Activated CD4-positive, alpha-beta T cell treated with anti-CD3 and anti-CD28 coated beads, Interleukin-2, amount 10 ng/mL, durations not matched to agents 7 days and 5 days (primary cell): Measurements from ENCODE around the gene OPHN1. TPM values are rescaled to one million over a fixed set of nuclear protein-coding genes. Genes with fewer than 3 reads are reported as not detected.
"Not testable (repeated sequence)": the region's sequence is repeated elsewhere in the genome, so short reads cannot be mapped to it uniquely, and the experiment has no call there.

Experiments used
- CTCF ChIA-PET: fragments of 350-600 bp; sonication (Branson Sonifier 250); formaldehyde crosslinking; loops from one replicate; lab custom pipeline; 2021; ENCODE audit warnings: antibody characterized with exemption; lab: Charles Lee
- POLR2A ChIA-PET: fragments of 350-600 bp; sonication (Branson Sonifier 250); formaldehyde crosslinking; loops from one replicate; lab custom pipeline; 2021; ENCODE audit warnings: antibody characterized with exemption; lab: Charles Lee
- DNase-seq: peaks from one replicate; pipeline ENCODE4 v3.0.0-alpha.2; 2020
- H3K27ac Mint-ChIP-seq: one replicate; pipeline ENCODE4 v1.8.0; 2021; ENCODE audit warnings: mild to moderate bottlenecking, moderate library complexity, mixed read lengths
- H3K27me3 Mint-ChIP-seq: one replicate; pipeline ENCODE4 v1.8.0; 2021; ENCODE audit warnings: mixed read lengths
- H3K36me3 Mint-ChIP-seq: one replicate; pipeline ENCODE4 v1.8.0; 2021; ENCODE audit warnings: low read depth, mixed read lengths
- H3K4me1 Mint-ChIP-seq: one replicate; pipeline ENCODE4 v1.8.0; 2021; ENCODE audit warnings: mixed read lengths
- H3K4me3 Mint-ChIP-seq: one replicate; pipeline ENCODE4 v1.8.0; 2021; ENCODE audit warnings: mild to moderate bottlenecking, moderate library complexity, mixed read lengths
- H3K9me3 Mint-ChIP-seq: one replicate; pipeline ENCODE4 v1.8.0; 2021; ENCODE audit warnings: mixed read lengths
- total RNA-seq, 2 experiments: library from RNA; stranded (reverse); gene quantifications; one replicate each; pipeline ENCODE4 v1.2.3, GENCODE V29; 2021

Gene OPHN1
- total RNA-seq, 2 experiments from 2014 or later: 0.07 to 0.10 TPM

DNA sequence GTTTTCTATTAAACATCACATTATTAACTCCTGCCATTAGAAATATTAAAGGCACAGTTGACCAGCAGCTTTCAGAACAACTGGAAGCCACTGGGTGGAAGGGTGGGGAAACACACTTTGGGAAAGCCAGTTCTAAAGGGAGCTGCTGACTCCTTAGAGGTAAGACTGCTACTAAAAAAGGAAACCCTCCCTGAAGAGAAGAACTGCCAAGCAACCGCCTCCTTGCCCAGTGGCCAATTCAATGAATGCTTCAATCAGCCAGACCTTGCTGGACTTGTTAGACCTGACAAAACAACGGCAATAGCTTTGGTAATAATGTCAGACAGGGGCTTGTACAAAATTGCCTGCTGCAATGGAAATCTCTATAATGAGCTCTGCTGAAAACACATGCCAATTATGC, 15.6 kb downstream of the OPHN1 start:
- Mint-ChIP-seq H3K27ac (no peak overlapping the region), H3K9me3 (no peaks in the 10 kb centered on the region), H3K36me3 (no peaks in the 10 kb centered on the region), H3K4me3 (no peak overlapping the region), H3K27me3 (peaks cover 3% of the 10 kb centered on the region), H3K4me1 (peaks cover 3% of the 10 kb centered on the region)
- POLR2A ChIA-PET: no interaction called here
- CTCF ChIA-PET: no interaction called here
- no peak for DNase-seq

DNA sequence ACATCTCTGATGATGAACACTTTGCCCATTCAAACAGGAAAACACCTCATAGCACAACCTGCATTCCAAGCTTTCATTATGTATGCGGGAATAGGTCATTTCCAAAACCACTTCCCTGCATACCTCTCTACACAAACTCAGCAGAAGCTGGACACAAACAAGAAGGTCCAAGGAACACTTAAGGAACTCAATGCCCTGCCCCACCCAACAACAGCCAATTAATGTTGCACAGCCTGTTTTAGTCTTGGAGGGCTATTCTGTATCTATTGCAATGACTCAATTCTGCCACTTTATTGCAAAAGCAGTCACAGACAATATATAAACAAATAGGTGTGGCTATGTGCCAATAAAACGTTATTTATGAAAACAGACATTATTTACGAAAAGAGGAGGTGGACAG, 16.7 kb downstream of the OPHN1 start:
- peaks cover 3% of the 10 kb centered on the region for H3K4me1 Mint-ChIP-seq
- no peak overlapping the region for H3K27ac Mint-ChIP-seq
- no peaks in the 10 kb centered on the region for H3K36me3 Mint-ChIP-seq
- H3K4me3 Mint-ChIP-seq: no peak overlapping the region
- no peak for DNase-seq
- H3K27me3 Mint-ChIP-seq: peaks cover 3% of the 10 kb centered on the region
- no peaks in the 10 kb centered on the region for H3K9me3 Mint-ChIP-seq
- POLR2A ChIA-PET: no interaction called here
- CTCF ChIA-PET: no interaction called here

DNA sequence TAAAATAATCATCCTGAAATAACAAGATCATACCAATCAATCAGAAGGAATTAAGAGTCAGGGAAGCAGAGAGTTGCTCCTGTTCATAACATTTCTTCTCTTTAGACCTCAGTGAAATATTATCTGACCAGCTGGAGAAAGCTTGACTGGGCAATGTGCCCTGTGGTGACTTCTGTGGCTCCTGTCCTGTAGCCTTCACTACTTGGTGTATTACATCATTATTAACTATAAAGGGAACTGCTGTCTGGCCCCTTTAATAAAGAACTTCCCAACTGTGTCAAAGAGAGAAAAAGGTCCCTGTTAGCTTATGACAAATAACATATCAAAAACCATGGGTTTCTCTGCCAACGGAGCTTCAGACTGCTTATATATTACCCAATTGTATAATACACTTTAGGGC, 18.0 kb downstream of the OPHN1 start:
- ChIA-PET CTCF (no interaction called here), POLR2A (no interaction called here)
- Mint-ChIP-seq H3K27me3 (no peaks in the 10 kb centered on the region), H3K4me3 (no peak overlapping the region), H3K36me3 (no peaks in the 10 kb centered on the region), H3K27ac (no peak overlapping the region), H3K9me3 (no peaks in the 10 kb centered on the region), H3K4me1 (peaks cover 3% of the 10 kb centered on the region)
- DNase-seq: no peak

- H3K36me3 Mint-ChIP-seq: no peaks in the 10 kb centered on the region
- DNase-seq: no peak
- H3K4me3 Mint-ChIP-seq: no peak overlapping the region
- H3K27ac Mint-ChIP-seq: no peak overlapping the region
- no peaks in the 10 kb centered on the region for H3K9me3 Mint-ChIP-seq
- H3K27me3 Mint-ChIP-seq: no peaks in the 10 kb centered on the region
- H3K4me1 Mint-ChIP-seq: no peaks in the 10 kb centered on the region
- ChIA-PET POLR2A (no interaction called here), CTCF (no interaction called here)
Observed at GRCh38 chrX:68413254-68413653, 20.0 kb downstream of the OPHN1 start.

DNA sequence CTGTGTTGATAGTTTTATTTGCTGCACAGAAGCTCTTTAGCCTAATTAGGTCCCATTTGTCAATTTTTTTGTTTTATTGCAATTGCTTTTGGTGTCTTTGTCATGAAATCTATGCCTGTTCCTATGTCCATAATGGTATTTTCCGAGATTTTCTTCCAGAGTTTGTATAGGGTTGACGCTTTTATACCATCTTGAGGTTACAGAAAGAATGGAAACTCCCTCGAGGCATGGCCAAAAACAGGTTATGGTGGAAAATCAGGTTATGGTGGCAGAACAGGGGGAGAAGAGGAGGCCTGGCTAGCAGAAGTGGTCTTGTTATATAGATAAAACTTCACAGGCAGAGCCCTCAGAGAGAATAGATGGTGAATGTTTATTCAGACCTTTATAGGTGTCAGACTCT, 21.6 kb downstream of the OPHN1 start:
- DNase-seq: no peak
- Mint-ChIP-seq H3K4me1 (no peaks in the 10 kb centered on the region), H3K27ac (no peak overlapping the region), H3K9me3 (no peaks in the 10 kb centered on the region), H3K27me3 (no peaks in the 10 kb centered on the region), H3K36me3 (no peaks in the 10 kb centered on the region), H3K4me3 (no peak overlapping the region)
- ChIA-PET CTCF (no interaction called here), POLR2A (no interaction called here)

DNA sequence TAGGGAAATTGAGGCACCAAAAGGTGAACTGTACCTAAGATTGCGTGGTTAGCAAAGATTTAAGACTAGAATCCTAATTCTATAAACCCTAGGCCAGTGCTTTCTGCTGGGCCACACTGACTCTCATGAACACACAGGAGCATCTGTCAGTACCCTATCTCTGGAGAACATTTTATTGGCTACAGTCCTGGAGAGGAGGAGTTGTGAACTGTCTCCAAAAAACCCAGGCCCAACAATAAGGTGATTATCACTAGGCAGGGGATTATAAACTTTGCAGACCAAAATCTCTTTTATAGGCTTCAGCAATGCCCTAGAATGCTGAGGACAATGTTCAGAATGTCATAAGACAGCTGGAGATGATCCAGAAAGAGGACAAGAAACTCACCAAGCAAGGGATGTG, 24.1 kb downstream of the OPHN1 start:
- Mint-ChIP-seq H3K4me1 (no peaks in the 10 kb centered on the region), H3K36me3 (no peaks in the 10 kb centered on the region), H3K27me3 (no peaks in the 10 kb centered on the region), H3K4me3 (no peak overlapping the region), H3K27ac (no peak overlapping the region), H3K9me3 (no peaks in the 10 kb centered on the region)
- CTCF ChIA-PET: no interaction called here
- POLR2A ChIA-PET: no interaction called here
- DNase-seq: no peak

- Mint-ChIP-seq H3K4me3 (no peak overlapping the region), H3K4me1 (no peaks in the 10 kb centered on the region), H3K27ac (no peak overlapping the region), H3K9me3 (no peaks in the 10 kb centered on the region), H3K36me3 (no peaks in the 10 kb centered on the region), H3K27me3 (peaks cover 2% of the 10 kb centered on the region)
- POLR2A ChIA-PET: no interaction called here
- CTCF ChIA-PET: interaction anchor here (0.7 kb wide), 1 partner anchor 650 kb away, joined by 4 read pairs; no protein-coding TSS in a partner anchor
- no peak for DNase-seq
Observed at GRCh38 chrX:68403522-68403921, 29.8 kb downstream of the OPHN1 start.

DNA sequence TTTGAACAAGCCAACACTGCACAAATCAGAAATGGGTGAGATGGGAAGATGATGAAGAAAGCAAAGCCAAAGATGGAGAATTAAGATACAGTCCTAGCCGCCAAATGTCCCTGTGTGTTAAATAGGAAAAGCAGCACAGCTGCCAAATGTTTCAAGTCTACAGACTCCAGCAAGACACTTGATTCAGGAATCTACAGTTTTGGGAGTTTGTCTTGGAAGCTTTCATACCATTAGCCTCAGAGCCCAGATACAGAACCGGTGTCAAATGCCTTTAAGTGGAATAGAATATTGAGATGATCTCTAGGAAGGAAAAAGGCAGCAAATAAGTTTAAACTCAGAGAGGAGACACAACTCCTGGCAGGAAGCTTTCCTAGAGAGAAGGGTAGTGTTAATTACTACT, 30.3 kb downstream of the OPHN1 start:
- H3K27me3 Mint-ChIP-seq: peaks cover 2% of the 10 kb centered on the region
- no peaks in the 10 kb centered on the region for H3K36me3 Mint-ChIP-seq
- DNase-seq: no peak
- ChIA-PET CTCF (no interaction called here), POLR2A (no interaction called here)
- H3K4me3 Mint-ChIP-seq: no peak overlapping the region
- no peaks in the 10 kb centered on the region for H3K9me3 Mint-ChIP-seq
- no peak overlapping the region for H3K27ac Mint-ChIP-seq
- H3K4me1 Mint-ChIP-seq: no peaks in the 10 kb centered on the region

GRCh38 chrX:68402094-68402493, 31.2 kb downstream of the OPHN1 start:
- no peaks in the 10 kb centered on the region for H3K36me3 Mint-ChIP-seq
- no peaks in the 10 kb centered on the region for H3K4me1 Mint-ChIP-seq
- ChIA-PET CTCF (no interaction called here), POLR2A (no interaction called here)
- H3K27ac Mint-ChIP-seq: no peak overlapping the region
- peaks cover 2% of the 10 kb centered on the region for H3K27me3 Mint-ChIP-seq
- no peak for DNase-seq
- H3K9me3 Mint-ChIP-seq: no peaks in the 10 kb centered on the region
- no peak overlapping the region for H3K4me3 Mint-ChIP-seq

- no peak overlapping the region for H3K27ac Mint-ChIP-seq
- H3K4me1 Mint-ChIP-seq: no peaks in the 10 kb centered on the region
- H3K36me3 Mint-ChIP-seq: no peaks in the 10 kb centered on the region
- CTCF ChIA-PET: no interaction called here
- peaks cover 2% of the 10 kb centered on the region for H3K27me3 Mint-ChIP-seq
- no peaks in the 10 kb centered on the region for H3K9me3 Mint-ChIP-seq
- no peak overlapping the region for H3K4me3 Mint-ChIP-seq
- no peak for DNase-seq
- POLR2A ChIA-PET: no interaction called here
Observed at GRCh38 chrX:68398291-68398690, 35.0 kb downstream of the OPHN1 start.

GRCh38 chrX:68396953-68397352, 36.3 kb downstream of the OPHN1 start:
- Mint-ChIP-seq H3K4me1 (no peaks in the 10 kb centered on the region), H3K36me3 (no peaks in the 10 kb centered on the region), H3K9me3 (no peaks in the 10 kb centered on the region), H3K27me3 (peaks cover 1% of the 10 kb centered on the region), H3K4me3 (no peak overlapping the region), H3K27ac (no peak overlapping the region)
- DNase-seq: no peak
- ChIA-PET CTCF (no interaction called here), POLR2A (no interaction called here)

- H3K9me3 Mint-ChIP-seq, H3K27ac Mint-ChIP-seq, POLR2A ChIA-PET, H3K4me1 Mint-ChIP-seq, H3K36me3 Mint-ChIP-seq, H3K4me3 Mint-ChIP-seq, H3K27me3 Mint-ChIP-seq, DNase-seq: not testable (repeated sequence)
- CTCF ChIA-PET: interaction anchor here (0.6 kb wide), 1 partner anchor 518 kb away, joined by 3 read pairs; no protein-coding TSS in a partner anchor
Observed at GRCh38 chrX:68389419-68389960, 43.8 kb downstream of the OPHN1 start.

DNA sequence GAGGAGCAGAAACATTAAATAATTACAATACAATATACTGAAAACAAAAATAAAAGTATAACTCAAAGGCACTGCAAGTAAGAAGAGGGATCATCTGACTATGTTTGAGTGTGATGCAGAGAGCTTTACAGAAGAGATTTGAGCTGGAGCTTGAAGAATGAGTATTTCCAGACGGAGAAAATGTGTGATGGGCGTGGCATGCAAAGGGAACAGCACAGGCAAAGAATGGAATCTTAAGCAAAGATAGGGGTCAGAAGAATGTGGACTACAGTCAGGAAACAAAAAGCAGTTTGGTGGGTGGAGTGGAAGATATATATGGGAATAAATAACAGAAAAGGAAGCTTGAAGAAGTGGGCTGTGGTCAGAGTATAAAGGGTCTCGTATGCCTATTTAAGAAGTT, 45.5 kb downstream of the OPHN1 start:
- H3K36me3 Mint-ChIP-seq: no peaks in the 10 kb centered on the region
- no peak overlapping the region for H3K4me3 Mint-ChIP-seq
- no peaks in the 10 kb centered on the region for H3K4me1 Mint-ChIP-seq
- DNase-seq: no peak
- no peaks in the 10 kb centered on the region for H3K27me3 Mint-ChIP-seq
- no peak overlapping the region for H3K27ac Mint-ChIP-seq
- ChIA-PET CTCF (no interaction called here), POLR2A (no interaction called here)
- H3K9me3 Mint-ChIP-seq: no peaks in the 10 kb centered on the region

DNA sequence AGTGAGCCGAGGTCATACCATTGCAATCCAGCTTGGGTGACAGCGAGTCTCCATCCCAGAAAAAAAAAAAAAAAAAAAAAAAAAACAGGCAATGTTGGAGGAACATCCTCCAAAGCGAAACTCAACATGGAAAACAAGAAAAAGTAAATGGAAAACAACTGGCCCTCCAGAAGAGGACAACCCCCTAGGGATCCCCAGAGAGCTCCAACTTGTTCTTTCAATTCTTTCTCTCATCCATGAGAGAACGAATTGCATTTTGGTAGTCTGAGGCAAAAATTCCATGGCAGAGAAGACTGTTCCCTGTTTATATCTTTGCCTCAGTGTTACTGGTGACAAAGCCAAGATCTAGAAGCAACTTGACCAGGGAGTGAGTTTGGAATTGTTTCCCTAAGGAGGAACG, 49.8 kb downstream of the OPHN1 start:
- ChIA-PET CTCF (no interaction called here), POLR2A (no interaction called here)
- H3K4me3 Mint-ChIP-seq: no peak overlapping the region
- H3K4me1 Mint-ChIP-seq: no peaks in the 10 kb centered on the region
- DNase-seq: no peak
- H3K27ac Mint-ChIP-seq: no peak overlapping the region
- H3K27me3 Mint-ChIP-seq: no peaks in the 10 kb centered on the region
- H3K36me3 Mint-ChIP-seq: no peaks in the 10 kb centered on the region
- no peaks in the 10 kb centered on the region for H3K9me3 Mint-ChIP-seq
